Loucy (cell line): ENCODE data around the gene PLD5.

ENCODE experiments used
- EZH2phosphoT487 ChIP-seq: fragments of 200-600 bp; IDR thresholded peaks from 2 replicates; pipeline ENCODE4 v1.6.1; 2018; ENCODE audit warnings: antibody characterized with exemption, mild to moderate bottlenecking, moderate library complexity, borderline replicate concordance
- TF ChIP-seq, protein P1 (sequence below): fragments of 200-600 bp; sonication (generic); conservative IDR thresholded peaks from 2 replicates; pipeline ENCODE4 v1.5.1; 2014; ENCODE audit warnings: mild to moderate bottlenecking, antibody characterized with exemption, low read length

DNA sequence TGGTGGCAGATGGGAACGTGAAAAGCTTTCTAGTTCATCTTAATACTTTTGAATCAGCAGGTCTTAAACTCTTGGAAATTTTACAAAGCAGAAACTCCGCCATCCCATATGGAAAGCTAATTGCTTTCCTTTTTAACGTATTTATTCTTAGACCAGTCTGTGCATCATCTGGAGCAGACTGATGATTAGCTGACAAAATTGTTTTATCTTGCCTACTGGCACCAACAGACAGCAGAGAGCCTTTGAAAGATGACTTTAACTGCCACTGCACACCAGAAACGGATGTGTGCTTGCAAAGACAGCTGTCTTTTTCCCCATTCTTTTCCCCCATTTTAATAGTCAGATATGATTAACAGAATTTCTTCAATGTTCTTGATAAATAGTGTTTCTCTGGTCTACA lies 97.0 kb downstream of the PLD5 start:
- TF ChIP-seq, protein P1, sequence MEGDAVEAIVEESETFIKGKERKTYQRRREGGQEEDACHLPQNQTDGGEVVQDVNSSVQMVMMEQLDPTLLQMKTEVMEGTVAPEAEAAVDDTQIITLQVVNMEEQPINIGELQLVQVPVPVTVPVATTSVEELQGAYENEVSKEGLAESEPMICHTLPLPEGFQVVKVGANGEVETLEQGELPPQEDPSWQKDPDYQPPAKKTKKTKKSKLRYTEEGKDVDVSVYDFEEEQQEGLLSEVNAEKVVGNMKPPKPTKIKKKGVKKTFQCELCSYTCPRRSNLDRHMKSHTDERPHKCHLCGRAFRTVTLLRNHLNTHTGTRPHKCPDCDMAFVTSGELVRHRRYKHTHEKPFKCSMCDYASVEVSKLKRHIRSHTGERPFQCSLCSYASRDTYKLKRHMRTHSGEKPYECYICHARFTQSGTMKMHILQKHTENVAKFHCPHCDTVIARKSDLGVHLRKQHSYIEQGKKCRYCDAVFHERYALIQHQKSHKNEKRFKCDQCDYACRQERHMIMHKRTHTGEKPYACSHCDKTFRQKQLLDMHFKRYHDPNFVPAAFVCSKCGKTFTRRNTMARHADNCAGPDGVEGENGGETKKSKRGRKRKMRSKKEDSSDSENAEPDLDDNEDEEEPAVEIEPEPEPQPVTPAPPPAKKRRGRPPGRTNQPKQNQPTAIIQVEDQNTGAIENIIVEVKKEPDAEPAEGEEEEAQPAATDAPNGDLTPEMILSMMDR: no peak
- no peak for TF ChIP-seq EZH2phosphoT487
